GM18508 (cell line): Measurements from ENCODE around the gene SYCP2L.
"Not testable (repeated sequence)": the region's sequence is repeated elsewhere in the genome, so short reads cannot be mapped to it uniquely, and the experiment has no call there.

Experiments
- ATAC-seq: cut with Tn5 transposase; IDR thresholded peaks from one replicate; pipeline ENCODE4 v1.9.1; 2021; ENCODE audit warnings: moderate number of reproducible peaks; ENCODE audit not compliant: insufficient read depth, unreplicated experiment

The SYCP2L gene

GRCh38 chr6:10995114-10995707 lies 108.4 kb downstream of the SYCP2L start:
- no peak for ATAC-seq

- ATAC-seq: no peak
These were observed 113.1 kb downstream of the SYCP2L start for GRCh38 chr6:10999994-11000393.

- ATAC-seq: no peak
These were observed 115.3 kb downstream of the SYCP2L start for GRCh38 chr6:11002176-11002575.

- ATAC-seq: not testable (repeated sequence)
These were observed 116.4 kb downstream of the SYCP2L start for GRCh38 chr6:11003297-11003696.

- ATAC-seq: no peak
These were observed 119.2 kb downstream of the SYCP2L start for GRCh38 chr6:11006061-11006460.

- ATAC-seq: no peak
These were observed 121.1 kb downstream of the SYCP2L start for GRCh38 chr6:11007715-11008608.

GRCh38 chr6:11008821-11009220 lies 122.0 kb downstream of the SYCP2L start:
- ATAC-seq: no peak

- no peak for ATAC-seq
These were observed 122.5 kb downstream of the SYCP2L start for GRCh38 chr6:11009353-11009752.

GRCh38 chr6:11011787-11012234 lies 125.0 kb downstream of the SYCP2L start:
- no peak for ATAC-seq

GRCh38 chr6:11012295-11012754 lies 125.5 kb downstream of the SYCP2L start:
- no peak for ATAC-seq

- ATAC-seq: no peak
These were observed 126.3 kb downstream of the SYCP2L start for GRCh38 chr6:11012976-11013720.

- no peak for ATAC-seq
These were observed 126.8 kb downstream of the SYCP2L start for GRCh38 chr6:11013721-11014070.

- ATAC-seq: no peak
These were observed 128.2 kb downstream of the SYCP2L start for GRCh38 chr6:11015102-11015501.

- no peak for ATAC-seq
These were observed 129.6 kb downstream of the SYCP2L start for GRCh38 chr6:11016452-11016851.

- ATAC-seq: no peak
These were observed 130.2 kb downstream of the SYCP2L start for GRCh38 chr6:11017090-11017489.

GRCh38 chr6:11018225-11018624 lies 131.4 kb downstream of the SYCP2L start:
- ATAC-seq: no peak

- no peak for ATAC-seq
These were observed 134.2 kb downstream of the SYCP2L start for GRCh38 chr6:11021003-11021402.

- no peak for ATAC-seq
These were observed 134.9 kb downstream of the SYCP2L start for GRCh38 chr6:11021714-11022113.

- no peak for ATAC-seq
These were observed 136.2 kb downstream of the SYCP2L start for GRCh38 chr6:11023032-11023431.
